IPS-15b (cell line): ENCODE measurements around the gene CHD2.

Experiments
- H3K27me3 ChIP-seq: one replicate; pipeline ENCODE4 v1.6.1; 2013; ENCODE audit warnings: low read length; ENCODE audit not compliant: control insufficient read depth, insufficient read depth
- H3K36me3 ChIP-seq: one replicate; pipeline ENCODE4 v1.6.1; 2013; ENCODE audit warnings: low read length; ENCODE audit not compliant: control insufficient read depth, insufficient read depth
- H3K4me1 ChIP-seq: one replicate; pipeline ENCODE4 v1.6.1; 2013; ENCODE audit warnings: mild to moderate bottlenecking, low read length; ENCODE audit not compliant: control insufficient read depth, insufficient read depth
- H3K4me3 ChIP-seq: one replicate; pipeline ENCODE4 v1.5.1; 2013; ENCODE audit warnings: low read depth, low read length
- H3K9ac ChIP-seq: one replicate; pipeline ENCODE4 v1.6.1; 2013; ENCODE audit warnings: low read depth, mild to moderate bottlenecking, low read length
- H3K9me3 ChIP-seq: one replicate; pipeline ENCODE4 v1.6.1; 2013; ENCODE audit warnings: mild to moderate bottlenecking, low read length; ENCODE audit not compliant: control insufficient read depth, insufficient read depth

The CHD2 gene

GRCh38 chr15:92958105-92958504 lies 58.0 kb downstream of the CHD2 start:
- no peaks in the 10 kb centered on the region for H3K9me3 ChIP-seq
- H3K4me1 ChIP-seq: no peaks in the 10 kb centered on the region
- H3K36me3 ChIP-seq: peaks cover 18% of the 10 kb centered on the region
- H3K27me3 ChIP-seq: no peaks in the 10 kb centered on the region
- H3K4me3 ChIP-seq: no peak overlapping the region
- H3K9ac ChIP-seq: no peak overlapping the region

- Histone ChIP-seq H3K27me3 (no peaks in the 10 kb centered on the region), H3K4me3 (no peak overlapping the region), H3K4me1 (no peaks in the 10 kb centered on the region), H3K9ac (no peak overlapping the region), H3K9me3 (no peaks in the 10 kb centered on the region), H3K36me3 (peaks cover 15% of the 10 kb centered on the region)
Measured at GRCh38 chr15:92959219-92959618, 59.1 kb downstream of the CHD2 start.

- Histone ChIP-seq H3K4me1 (no peaks in the 10 kb centered on the region), H3K9me3 (no peaks in the 10 kb centered on the region), H3K27me3 (no peaks in the 10 kb centered on the region), H3K9ac (no peak overlapping the region), H3K36me3 (peaks cover 6% of the 10 kb centered on the region), H3K4me3 (no peak overlapping the region)
Measured at GRCh38 chr15:92960996-92961681, 61.0 kb downstream of the CHD2 start.

GRCh38 chr15:92962914-92963313 lies 62.8 kb downstream of the CHD2 start:
- H3K9me3 ChIP-seq: no peaks in the 10 kb centered on the region
- H3K9ac ChIP-seq: no peak overlapping the region
- H3K27me3 ChIP-seq: no peaks in the 10 kb centered on the region
- H3K36me3 ChIP-seq: peaks cover 7% of the 10 kb centered on the region
- H3K4me1 ChIP-seq: no peaks in the 10 kb centered on the region
- no peak overlapping the region for H3K4me3 ChIP-seq

- H3K4me1 ChIP-seq: no peaks in the 10 kb centered on the region
- no peak overlapping the region for H3K4me3 ChIP-seq
- peaks cover 7% of the 10 kb centered on the region for H3K36me3 ChIP-seq
- H3K9ac ChIP-seq: no peak overlapping the region
- H3K9me3 ChIP-seq: no peaks in the 10 kb centered on the region
- H3K27me3 ChIP-seq: no peaks in the 10 kb centered on the region
Measured at GRCh38 chr15:92963794-92964193, 63.7 kb downstream of the CHD2 start.

- Histone ChIP-seq H3K4me3 (no peak overlapping the region), H3K9me3 (no peaks in the 10 kb centered on the region), H3K36me3 (peaks cover 7% of the 10 kb centered on the region), H3K4me1 (no peaks in the 10 kb centered on the region), H3K27me3 (no peaks in the 10 kb centered on the region), H3K9ac (no peak overlapping the region)
Measured at GRCh38 chr15:92968926-92969651, 69.0 kb downstream of the CHD2 start.

- Histone ChIP-seq H3K9ac (no peak overlapping the region), H3K9me3 (no peaks in the 10 kb centered on the region), H3K36me3 (peaks cover 12% of the 10 kb centered on the region)
Measured at GRCh38 chr15:92970656-92971055, 70.5 kb downstream of the CHD2 start.

GRCh38 chr15:92971081-92971480 lies 71.0 kb downstream of the CHD2 start:
- Histone ChIP-seq H3K4me1 (no peaks in the 10 kb centered on the region), H3K36me3 (peaks cover 11% of the 10 kb centered on the region), H3K9me3 (no peaks in the 10 kb centered on the region), H3K9ac (no peak overlapping the region), H3K4me3 (no peak overlapping the region), H3K27me3 (no peaks in the 10 kb centered on the region)

More at GRCh38 chr15:92970656-92971055, 70.5 kb downstream of the CHD2 start:
- Histone ChIP-seq H3K4me1 (no peaks in the 10 kb centered on the region), H3K27me3 (no peaks in the 10 kb centered on the region), H3K4me3 (no peak overlapping the region)

GRCh38 chr15:92971713-92972112 lies 71.6 kb downstream of the CHD2 start:
- Histone ChIP-seq H3K4me1 (no peaks in the 10 kb centered on the region), H3K9ac (no peak overlapping the region), H3K4me3 (no peak overlapping the region), H3K36me3 (peaks cover 7% of the 10 kb centered on the region), H3K9me3 (no peaks in the 10 kb centered on the region), H3K27me3 (no peaks in the 10 kb centered on the region)

GRCh38 chr15:92974183-92974915 lies 74.2 kb downstream of the CHD2 start:
- H3K9me3 ChIP-seq: no peaks in the 10 kb centered on the region
- no peak overlapping the region for H3K9ac ChIP-seq
- H3K36me3 ChIP-seq: peaks cover 12% of the 10 kb centered on the region
- no peaks in the 10 kb centered on the region for H3K4me1 ChIP-seq
- no peak overlapping the region for H3K4me3 ChIP-seq
- no peaks in the 10 kb centered on the region for H3K27me3 ChIP-seq

- H3K36me3 ChIP-seq: peaks cover 27% of the 10 kb centered on the region
- no peak overlapping the region for H3K4me3 ChIP-seq
- H3K27me3 ChIP-seq: no peaks in the 10 kb centered on the region
- H3K9me3 ChIP-seq: no peaks in the 10 kb centered on the region
- H3K9ac ChIP-seq: no peak overlapping the region
- H3K4me1 ChIP-seq: no peaks in the 10 kb centered on the region
Measured at GRCh38 chr15:92979011-92979701, 79.0 kb downstream of the CHD2 start.
